NCI-H1092 (cell line): Measurements from ENCODE around the gene ADAMTS17.

Experiments
- DNase-seq: peaks from one replicate; lab custom pipeline; 2025; lab: John Stamatoyannopoulos, UW

ADAMTS17 gene

GRCh38 chr15:100199711-100200286 lies 142.0 kb downstream of the ADAMTS17 start:
- DNase-seq = no peak

GRCh38 chr15:100198442-100198841 lies 143.3 kb downstream of the ADAMTS17 start:
- DNase-seq = no peak

DNA sequence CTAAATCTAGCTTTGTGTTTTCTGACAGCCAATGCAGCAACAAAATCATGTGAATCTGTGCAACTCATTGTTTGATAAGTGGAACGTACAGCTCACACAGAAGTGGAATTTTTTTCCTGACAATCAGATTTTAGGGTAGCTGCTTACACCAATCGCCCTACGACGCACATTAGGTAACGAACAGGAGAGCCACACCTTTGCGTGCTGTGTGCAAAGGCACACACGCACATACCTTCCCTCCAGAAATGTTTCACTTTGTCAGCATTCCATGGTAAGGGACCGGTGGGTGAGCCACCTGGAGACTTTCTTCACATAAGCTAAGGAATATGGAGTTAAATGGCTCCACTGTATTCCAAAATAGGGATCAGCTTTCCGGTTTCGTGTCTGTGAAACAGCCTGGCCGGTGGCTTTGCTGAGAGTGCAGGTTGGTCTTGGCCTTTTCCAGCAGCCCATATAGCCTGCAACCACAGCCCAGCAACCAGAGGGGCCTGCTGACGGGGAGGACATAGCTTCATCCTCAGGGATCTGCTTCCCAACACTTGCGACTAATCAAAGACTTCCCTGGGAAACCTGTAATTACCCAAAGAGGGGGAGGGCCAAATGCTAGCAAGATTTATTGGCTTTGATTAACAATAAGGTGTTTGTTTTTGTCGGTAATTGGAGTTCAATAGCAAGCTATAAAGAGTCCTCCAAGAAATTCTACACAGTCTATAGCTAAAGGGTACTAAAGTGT lies 145.3 kb downstream of the ADAMTS17 start:
- no peak for DNase-seq

- DNase-seq = no peak
Measured at GRCh38 chr15:100194996-100195395, 146.8 kb downstream of the ADAMTS17 start.

GRCh38 chr15:100193277-100193860 lies 148.4 kb downstream of the ADAMTS17 start:
- DNase-seq = no peak

DNA sequence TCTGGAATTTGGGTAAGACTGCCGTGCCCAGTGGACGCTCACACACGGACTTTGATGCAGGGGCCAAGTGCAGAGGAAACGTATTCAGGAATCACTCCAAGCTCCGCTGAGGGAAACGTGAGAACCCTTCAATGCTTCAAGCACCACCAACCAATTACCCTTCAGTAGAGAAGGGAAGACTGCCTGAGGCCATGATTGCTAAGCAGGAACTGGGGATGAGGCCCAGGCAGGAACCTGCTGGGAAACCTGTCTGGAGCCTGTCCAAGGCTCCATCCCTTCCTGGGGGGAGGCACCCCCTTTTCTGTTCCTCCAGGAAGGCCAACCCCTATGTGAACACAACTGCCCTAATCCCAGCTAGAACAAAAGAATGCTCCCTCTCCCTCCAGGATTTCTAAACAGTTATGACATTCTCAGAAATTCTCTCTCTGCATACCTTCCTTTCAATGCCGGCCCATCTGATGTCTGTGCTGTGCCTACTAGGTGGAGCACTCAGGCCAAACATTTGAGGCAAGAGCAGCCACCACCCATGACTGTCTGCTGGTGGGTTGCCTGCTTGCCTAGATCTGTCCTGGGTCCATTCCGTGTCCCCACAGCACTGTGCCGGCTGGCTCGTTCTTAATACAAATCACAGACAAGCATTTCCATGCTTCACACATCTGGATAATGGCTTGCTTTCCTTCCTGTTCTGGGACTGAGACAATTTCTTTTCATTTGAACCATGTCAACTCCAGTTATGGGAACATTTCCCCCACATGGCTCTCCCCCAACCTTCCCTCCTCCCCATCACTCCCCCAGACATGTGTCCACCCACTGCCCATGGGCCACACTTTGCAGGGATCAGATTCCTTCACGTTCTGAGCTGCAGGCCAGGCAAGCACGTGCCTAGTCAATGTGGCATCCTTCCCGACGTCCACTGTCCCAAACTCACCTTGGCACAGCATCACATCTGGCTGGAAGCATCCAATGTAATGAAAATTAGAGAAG lies 149.4 kb downstream of the ADAMTS17 start:
- no peak for DNase-seq

- no peak for DNase-seq
Measured at GRCh38 chr15:100191161-100191560, 150.6 kb downstream of the ADAMTS17 start.

DNA sequence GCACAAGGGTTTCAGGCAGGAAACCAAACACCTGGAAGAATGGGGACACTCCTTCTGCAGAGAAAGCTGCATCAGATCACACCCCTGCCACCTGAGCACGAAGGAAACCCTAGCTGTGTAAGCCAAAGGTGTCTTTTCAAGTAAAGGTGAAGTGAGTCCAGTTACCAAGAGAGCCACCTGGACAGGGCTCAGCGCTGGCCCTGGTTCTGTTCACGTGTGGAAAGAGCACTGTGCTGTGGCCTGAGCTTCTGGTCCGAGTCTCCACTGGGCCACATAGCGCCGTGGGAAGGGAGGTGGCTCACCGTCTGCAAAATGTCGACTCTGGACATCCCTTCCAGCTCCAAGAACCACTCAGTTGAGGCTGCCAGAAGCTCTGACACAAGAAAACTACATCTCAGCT lies 151.1 kb downstream of the ADAMTS17 start:
- DNase-seq = no peak

- DNase-seq = no peak
Measured at GRCh38 chr15:100189849-100190248, 151.9 kb downstream of the ADAMTS17 start.

DNA sequence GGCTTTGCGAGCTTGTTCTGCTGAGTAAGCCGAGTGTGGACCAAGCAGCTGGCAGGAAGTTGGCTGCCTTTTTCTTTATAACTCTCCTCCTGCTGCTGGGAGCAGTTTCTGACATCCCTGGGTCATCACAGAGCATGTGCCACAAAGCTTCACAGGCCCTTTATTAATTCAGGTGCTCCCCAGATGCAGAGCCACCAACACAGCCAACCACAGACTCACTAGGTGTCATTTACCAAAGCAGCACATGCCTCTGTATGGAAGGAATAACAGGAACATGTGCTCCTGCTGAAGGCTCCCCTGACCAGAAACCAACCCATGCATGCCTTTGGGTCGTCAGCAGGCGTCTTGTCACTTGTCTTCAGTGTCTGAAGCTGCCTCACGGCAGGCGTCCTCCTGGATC lies 152.5 kb downstream of the ADAMTS17 start:
- no peak for DNase-seq

DNA sequence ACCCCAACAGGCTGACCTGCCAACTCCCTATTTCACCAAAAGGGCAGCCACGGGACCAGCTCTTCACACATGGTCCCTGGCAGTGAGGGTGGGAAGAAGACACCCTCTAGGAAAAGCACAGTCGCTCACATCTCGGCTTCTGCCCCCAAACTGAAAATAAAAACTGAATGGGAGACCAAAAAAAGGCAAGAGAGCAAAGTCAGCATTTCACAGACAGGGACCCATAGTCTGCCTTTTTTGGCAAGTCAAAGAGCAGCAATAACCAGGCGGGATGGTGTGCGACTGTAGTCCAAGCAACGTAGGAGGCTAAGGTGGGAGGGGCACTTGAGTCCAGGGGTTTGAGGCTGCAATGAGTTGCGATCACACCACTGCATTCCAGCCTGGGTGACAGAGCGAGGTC lies 154.1 kb downstream of the ADAMTS17 start:
- DNase-seq = no peak

GRCh38 chr15:100186960-100187359 lies 154.8 kb downstream of the ADAMTS17 start:
- no peak for DNase-seq

DNA sequence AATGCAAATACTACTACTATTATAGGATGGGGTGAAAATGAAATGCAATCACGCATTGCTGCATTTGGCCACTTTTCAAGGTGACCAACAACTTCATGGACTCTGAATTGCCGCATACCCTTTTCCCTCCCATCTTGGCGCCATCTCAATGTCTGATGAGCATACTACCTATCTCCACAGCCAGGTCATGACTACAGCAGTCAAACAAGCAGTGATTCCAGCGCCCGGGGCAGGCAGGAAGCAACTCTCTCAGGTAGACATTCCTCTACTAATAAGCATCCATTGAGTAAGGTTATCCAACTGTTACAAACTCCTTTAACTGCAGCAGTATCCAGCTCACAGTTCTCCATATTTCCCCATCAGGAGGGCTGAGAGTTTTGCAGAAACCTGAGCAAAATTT lies 155.4 kb downstream of the ADAMTS17 start:
- no peak for DNase-seq

GRCh38 chr15:100183921-100184495 lies 157.8 kb downstream of the ADAMTS17 start:
- no peak for DNase-seq

DNA sequence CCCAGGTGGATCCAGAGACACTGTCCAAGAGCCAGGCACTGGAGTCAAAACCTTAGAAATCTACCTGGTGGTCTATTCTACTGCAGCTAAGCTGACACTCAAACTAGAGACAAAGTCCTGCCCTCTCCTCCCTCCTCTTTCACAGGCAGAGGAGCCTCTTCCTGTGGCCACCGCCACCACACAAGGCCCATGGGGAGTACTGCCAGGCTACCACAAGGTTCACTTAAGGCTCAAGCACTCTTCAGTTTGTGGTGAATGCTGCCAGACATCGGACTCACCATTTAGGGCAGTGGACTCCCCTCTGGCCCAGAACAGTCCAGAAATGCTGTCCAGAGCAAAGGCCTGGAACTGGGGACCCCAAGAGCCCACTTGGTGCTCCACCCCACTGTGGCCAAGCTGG lies 160.9 kb downstream of the ADAMTS17 start:
- no peak for DNase-seq

DNA sequence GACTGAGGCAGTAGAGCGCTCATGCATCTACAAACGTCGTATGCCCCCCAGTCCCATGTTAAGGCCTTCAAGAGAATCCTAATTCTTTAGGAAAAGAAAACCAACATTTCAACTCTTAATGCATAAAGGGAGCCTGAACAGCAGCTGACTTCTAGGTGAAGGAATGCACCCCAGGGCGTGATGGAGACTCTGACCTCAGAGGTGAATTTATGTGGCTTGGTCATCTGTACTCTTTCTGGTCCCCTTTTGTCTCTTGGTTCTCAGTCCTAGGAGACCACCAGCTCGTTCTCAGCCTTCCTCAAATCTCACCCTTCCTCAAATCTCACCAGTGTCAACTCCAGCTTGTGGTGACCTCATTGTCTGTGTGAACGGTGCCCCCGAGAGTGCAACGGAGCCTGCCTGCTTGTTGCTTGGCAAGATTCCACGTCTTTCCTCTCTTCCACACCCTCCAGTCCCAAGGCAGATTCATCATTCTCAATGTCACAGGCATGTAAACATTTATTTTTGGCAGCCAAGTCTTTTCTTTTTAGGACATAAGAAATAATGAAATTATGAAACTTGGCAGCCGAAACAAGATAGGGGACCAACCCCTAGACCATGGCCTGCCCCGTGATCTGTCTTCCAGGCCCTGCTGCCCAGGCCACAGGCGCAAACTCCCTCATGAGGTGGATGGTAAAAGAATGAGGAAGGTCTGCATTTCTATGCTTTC lies 166.2 kb downstream of the ADAMTS17 start:
- DNase-seq = no peak

GRCh38 chr15:100174904-100175275 lies 166.9 kb downstream of the ADAMTS17 start:
- no peak for DNase-seq

DNA sequence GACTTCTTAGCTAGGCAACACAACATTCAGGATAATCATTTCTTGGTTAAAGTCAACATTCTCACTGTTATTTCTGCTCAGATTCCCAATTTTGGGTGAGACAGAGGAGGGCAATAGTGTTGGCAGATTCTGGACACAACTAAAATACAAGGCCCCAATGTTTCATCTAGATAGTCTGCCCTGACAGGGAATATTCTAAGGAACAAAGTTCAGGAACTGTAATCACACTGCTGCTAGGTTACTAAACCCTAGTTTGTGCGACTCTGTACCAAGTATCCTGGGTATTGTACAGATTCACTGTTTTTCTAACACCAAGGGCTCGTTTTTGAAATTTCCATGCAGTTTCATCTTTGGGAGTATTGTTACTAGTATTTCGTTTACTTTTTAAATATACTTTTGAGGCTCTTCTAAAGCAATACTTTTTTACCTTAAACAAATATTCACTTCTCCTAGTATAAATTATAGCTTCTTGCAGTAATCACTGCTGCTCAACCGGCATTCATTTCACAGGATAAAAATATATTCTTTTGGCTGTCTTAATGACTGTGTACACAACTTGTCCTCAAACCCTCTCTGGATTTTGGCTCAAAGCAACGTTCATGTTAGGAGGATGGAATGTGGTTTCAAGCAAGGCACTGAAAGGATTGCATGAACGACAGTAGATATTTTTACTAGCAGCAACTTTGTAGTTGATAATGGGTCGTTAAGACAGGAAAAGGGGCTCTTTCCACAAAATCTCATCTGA lies 167.4 kb downstream of the ADAMTS17 start:
- DNase-seq = no peak

GRCh38 chr15:100172356-100173024 lies 169.3 kb downstream of the ADAMTS17 start:
- no peak for DNase-seq

- no peak for DNase-seq
Measured at GRCh38 chr15:100171411-100171810, 170.4 kb downstream of the ADAMTS17 start.
